ENCODE results near the gene MAMDC4.

MAMDC4 gene

GRCh38 chr9:136896027-136896426, 43.9 kb downstream of the MAMDC4 start:
- no peak for DNase-seq

GRCh38 chr9:136898483-136899100, 46.4 kb downstream of the MAMDC4 start:
- DNase-seq: no peak

- no peak for DNase-seq
Measured at GRCh38 chr9:136899196-136899595, 47.0 kb downstream of the MAMDC4 start.

GRCh38 chr9:136900556-136900955, 48.4 kb downstream of the MAMDC4 start:
- no peak for DNase-seq

- DNase-seq: no peak
Measured at GRCh38 chr9:136900988-136901515, 48.9 kb downstream of the MAMDC4 start.

GRCh38 chr9:136901516-136902258, 49.5 kb downstream of the MAMDC4 start:
- peak; percentile 73 for DNase-seq

GRCh38 chr9:136902259-136902821, 50.2 kb downstream of the MAMDC4 start:
- DNase-seq: peak; percentile 87

GRCh38 chr9:136903041-136903554, 51.0 kb downstream of the MAMDC4 start:
- no peak for DNase-seq

GRCh38 chr9:136906266-136906665, 54.1 kb downstream of the MAMDC4 start:
- no peak for DNase-seq

- DNase-seq: no peak
Measured at GRCh38 chr9:136907011-136907914, 55.1 kb downstream of the MAMDC4 start.

Data from stimulated activated CD4-positive, alpha-beta T cell treated with anti-CD3 and anti-CD28 coated beads, Interleukin-1b, Interleukin-23, amount 100 ng/mL, for 48 hours (primary cell).